Measurements from ENCODE around the gene PARP9.

DNA sequence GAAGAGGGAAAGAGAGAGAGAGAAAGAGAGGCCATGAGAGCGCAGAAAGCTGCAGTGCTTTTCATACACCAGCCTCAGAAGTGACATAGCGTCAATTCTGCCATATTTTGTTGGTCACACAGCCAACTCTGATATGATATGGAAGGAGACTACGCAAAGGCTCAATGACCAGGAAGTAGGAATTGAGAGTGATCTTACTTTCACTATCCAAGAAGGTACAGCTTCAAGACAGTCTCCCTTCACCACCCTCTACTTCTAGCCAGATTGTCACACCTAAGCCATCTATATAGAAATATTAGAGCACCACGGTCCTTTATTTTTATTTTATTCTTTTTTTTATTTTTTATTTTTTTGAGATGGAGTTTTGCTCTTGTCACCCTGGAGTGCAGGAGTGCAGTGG is 34.5 kb upstream of the PARP9 start:
- TF ChIP-seq EZH2 (IDR thresholded peaks at IDR 0.05; ENCODE audit: borderline replicate concordance, insufficient read depth, low read depth, low read length, poor library complexity, severe bottlenecking) = no peak
- TF ChIP-seq, protein P1, sequence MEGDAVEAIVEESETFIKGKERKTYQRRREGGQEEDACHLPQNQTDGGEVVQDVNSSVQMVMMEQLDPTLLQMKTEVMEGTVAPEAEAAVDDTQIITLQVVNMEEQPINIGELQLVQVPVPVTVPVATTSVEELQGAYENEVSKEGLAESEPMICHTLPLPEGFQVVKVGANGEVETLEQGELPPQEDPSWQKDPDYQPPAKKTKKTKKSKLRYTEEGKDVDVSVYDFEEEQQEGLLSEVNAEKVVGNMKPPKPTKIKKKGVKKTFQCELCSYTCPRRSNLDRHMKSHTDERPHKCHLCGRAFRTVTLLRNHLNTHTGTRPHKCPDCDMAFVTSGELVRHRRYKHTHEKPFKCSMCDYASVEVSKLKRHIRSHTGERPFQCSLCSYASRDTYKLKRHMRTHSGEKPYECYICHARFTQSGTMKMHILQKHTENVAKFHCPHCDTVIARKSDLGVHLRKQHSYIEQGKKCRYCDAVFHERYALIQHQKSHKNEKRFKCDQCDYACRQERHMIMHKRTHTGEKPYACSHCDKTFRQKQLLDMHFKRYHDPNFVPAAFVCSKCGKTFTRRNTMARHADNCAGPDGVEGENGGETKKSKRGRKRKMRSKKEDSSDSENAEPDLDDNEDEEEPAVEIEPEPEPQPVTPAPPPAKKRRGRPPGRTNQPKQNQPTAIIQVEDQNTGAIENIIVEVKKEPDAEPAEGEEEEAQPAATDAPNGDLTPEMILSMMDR (IDR thresholded peaks at IDR 0.05) = no peak

Measured in B cell (primary cell).